Chondrocyte (in vitro differentiated cells): ENCODE measurements around the gene DKK3. TPM values are rescaled to one million over a fixed set of nuclear protein-coding genes. Genes with fewer than 3 reads are reported as not detected.
A peak's percentile ranks its signal among the peaks of the same experiment; 100 is the strongest.

Experiments
- DNase-seq: peaks from one replicate; pipeline ENCODE4 v3.0.0; 2021; ENCODE audit warnings: mixed read lengths, low spot score
- H3K27ac Mint-ChIP-seq: one replicate; pipeline ENCODE4 v1.8.0; 2021; ENCODE audit warnings: mild to moderate bottlenecking, moderate library complexity, mixed read lengths; ENCODE audit not compliant: unreplicated experiment
- H3K27me3 Mint-ChIP-seq: 2 replicates; pipeline ENCODE4 v1.8.0; 2021; ENCODE audit warnings: low read depth, mixed read lengths
- H3K36me3 Mint-ChIP-seq: 2 replicates; pipeline ENCODE4 v1.8.0; 2021; ENCODE audit warnings: low read depth, mixed read lengths
- H3K4me1 Mint-ChIP-seq: 2 replicates; pipeline ENCODE4 v1.8.0; 2021; ENCODE audit warnings: low read depth, mild to moderate bottlenecking, mixed read lengths
- H3K4me3 Mint-ChIP-seq: one replicate; pipeline ENCODE4 v1.8.0; 2021; ENCODE audit warnings: mild to moderate bottlenecking, moderate library complexity, mixed read lengths; ENCODE audit not compliant: unreplicated experiment
- H3K9me3 Mint-ChIP-seq: 2 replicates; pipeline ENCODE4 v1.8.0; 2021; ENCODE audit warnings: low read depth, mixed read lengths
- total RNA-seq: library from RNA; stranded (reverse); gene quantifications from 3 replicates; pipeline ENCODE4 v1.2.1, GENCODE V29; 2021
- TF ChIP-seq, protein P1 (sequence below): fragments of 200-600 bp; sonication (generic); IDR thresholded peaks from 2 replicates; pipeline ENCODE4 v1.5.0; 2021; ENCODE audit warnings: antibody characterized with exemption, mild to moderate bottlenecking, moderate library complexity

The DKK3 gene
- total RNA-seq, 1 donor from 2014 or later: 575 TPM

DNA sequence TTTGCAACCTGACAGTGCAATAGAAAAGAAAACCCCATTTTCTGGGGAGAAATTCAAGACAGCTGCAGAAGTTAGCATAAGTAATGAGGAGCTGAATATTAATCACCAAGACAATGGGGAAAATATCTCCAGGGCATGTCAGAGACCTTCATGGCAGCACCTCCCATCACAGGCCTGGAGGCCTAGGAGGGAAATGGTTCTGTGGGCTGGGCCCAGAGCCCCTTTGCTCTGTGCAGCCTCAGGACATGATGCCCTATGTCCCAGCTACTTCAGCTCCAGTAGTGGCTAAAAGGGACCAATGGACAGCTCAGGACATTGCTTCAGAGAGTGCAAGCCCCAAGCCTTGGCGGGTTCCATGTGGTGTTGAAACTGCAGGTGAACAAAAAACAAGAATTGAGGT lies 14.6 kb upstream of the DKK3 start:
- Mint-ChIP-seq H3K27me3 (no peaks in the 10 kb centered on the region), H3K9me3 (peaks cover 12% of the 10 kb centered on the region), H3K27ac (no peak overlapping the region), H3K4me3 (no peak overlapping the region), H3K36me3 (peaks cover 2% of the 10 kb centered on the region), H3K4me1 (peaks cover 30% of the 10 kb centered on the region)
- DNase-seq: no peak
- TF ChIP-seq, protein P1, sequence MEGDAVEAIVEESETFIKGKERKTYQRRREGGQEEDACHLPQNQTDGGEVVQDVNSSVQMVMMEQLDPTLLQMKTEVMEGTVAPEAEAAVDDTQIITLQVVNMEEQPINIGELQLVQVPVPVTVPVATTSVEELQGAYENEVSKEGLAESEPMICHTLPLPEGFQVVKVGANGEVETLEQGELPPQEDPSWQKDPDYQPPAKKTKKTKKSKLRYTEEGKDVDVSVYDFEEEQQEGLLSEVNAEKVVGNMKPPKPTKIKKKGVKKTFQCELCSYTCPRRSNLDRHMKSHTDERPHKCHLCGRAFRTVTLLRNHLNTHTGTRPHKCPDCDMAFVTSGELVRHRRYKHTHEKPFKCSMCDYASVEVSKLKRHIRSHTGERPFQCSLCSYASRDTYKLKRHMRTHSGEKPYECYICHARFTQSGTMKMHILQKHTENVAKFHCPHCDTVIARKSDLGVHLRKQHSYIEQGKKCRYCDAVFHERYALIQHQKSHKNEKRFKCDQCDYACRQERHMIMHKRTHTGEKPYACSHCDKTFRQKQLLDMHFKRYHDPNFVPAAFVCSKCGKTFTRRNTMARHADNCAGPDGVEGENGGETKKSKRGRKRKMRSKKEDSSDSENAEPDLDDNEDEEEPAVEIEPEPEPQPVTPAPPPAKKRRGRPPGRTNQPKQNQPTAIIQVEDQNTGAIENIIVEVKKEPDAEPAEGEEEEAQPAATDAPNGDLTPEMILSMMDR: no peak

DNA sequence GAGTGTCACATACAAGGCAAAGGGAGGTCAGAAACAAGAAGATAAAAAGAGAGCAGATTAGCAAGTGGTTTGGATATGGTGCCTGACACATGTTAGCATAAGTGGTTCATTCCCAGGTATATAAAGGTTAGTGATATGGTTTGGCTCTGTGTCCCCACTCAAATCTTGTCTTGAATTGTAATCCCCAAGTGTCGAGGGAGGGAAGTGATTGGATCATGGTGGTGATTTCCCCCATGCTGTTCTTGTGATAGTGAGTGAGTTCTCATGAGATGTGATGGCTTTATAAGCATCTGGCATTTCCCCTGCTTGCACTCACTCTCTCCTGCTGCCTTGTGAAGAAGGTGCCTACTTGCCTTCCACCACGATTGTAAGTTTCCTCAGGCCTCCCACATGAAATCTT lies 12.1 kb upstream of the DKK3 start:
- DNase-seq: no peak
- H3K9me3 Mint-ChIP-seq: peaks cover 12% of the 10 kb centered on the region
- H3K4me3 Mint-ChIP-seq: no peak overlapping the region
- H3K4me1 Mint-ChIP-seq: peaks cover 40% of the 10 kb centered on the region
- TF ChIP-seq, protein P1: no peak
- H3K27me3 Mint-ChIP-seq: no peaks in the 10 kb centered on the region
- no peak overlapping the region for H3K27ac Mint-ChIP-seq
- peaks cover 2% of the 10 kb centered on the region for H3K36me3 Mint-ChIP-seq

DNA sequence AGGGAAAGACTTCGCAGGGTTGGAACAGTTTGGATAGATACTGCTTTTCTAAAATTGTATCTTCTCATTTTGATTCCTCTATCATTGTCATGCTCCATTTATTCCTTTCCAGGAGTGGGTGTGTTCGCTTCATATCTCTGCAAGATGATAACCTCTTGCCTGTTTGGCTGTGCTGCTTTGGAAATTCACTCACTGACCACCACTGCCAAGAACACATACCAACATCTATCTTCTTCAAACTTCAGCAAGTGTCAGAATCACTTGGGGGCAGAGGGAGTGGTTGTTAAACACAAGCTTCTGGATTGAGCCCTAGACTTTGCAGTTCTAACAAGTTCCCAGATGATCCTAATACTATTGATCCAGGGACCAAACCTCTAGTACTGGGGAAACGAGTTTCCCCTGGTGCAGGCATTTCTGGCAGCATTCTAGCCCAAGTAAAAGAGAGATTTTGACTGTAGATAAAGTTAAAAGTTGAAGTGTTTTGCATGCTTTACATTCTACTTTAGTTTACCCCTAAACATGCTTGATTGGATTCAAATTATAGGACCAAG lies 11.5 kb upstream of the DKK3 start:
- no peak for DNase-seq
- H3K27ac Mint-ChIP-seq: no peak overlapping the region
- H3K9me3 Mint-ChIP-seq: peaks cover 12% of the 10 kb centered on the region
- TF ChIP-seq, protein P1: no peak
- H3K27me3 Mint-ChIP-seq: no peaks in the 10 kb centered on the region
- H3K4me3 Mint-ChIP-seq: no peak overlapping the region
- H3K4me1 Mint-ChIP-seq: peaks cover 40% of the 10 kb centered on the region
- H3K36me3 Mint-ChIP-seq: peaks cover 2% of the 10 kb centered on the region

DNA sequence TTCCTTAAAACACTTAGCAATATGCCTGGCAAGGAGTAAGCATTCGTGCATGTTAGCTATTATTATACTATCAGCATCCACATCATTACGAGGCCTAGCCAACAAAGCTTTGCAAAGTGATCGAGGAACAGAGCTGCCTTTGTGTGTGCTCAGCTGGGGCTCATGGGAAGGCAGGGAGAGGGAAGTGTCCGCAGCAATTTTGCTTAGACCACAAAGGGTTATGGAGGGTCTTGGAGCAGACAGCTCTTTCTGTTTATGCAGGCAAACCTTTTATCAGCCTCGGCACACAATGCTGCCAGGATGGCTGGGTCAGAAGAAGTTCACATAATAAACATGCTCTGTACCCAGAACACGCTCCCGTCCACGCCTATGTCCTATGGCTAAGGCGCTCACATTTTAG lies 10.9 kb upstream of the DKK3 start:
- Mint-ChIP-seq H3K4me3 (no peak overlapping the region), H3K36me3 (no peaks in the 10 kb centered on the region), H3K9me3 (peaks cover 7% of the 10 kb centered on the region), H3K27ac (no peak overlapping the region), H3K4me1 (peaks cover 40% of the 10 kb centered on the region), H3K27me3 (no peaks in the 10 kb centered on the region)
- TF ChIP-seq, protein P1: no peak
- DNase-seq: no peak

DNA sequence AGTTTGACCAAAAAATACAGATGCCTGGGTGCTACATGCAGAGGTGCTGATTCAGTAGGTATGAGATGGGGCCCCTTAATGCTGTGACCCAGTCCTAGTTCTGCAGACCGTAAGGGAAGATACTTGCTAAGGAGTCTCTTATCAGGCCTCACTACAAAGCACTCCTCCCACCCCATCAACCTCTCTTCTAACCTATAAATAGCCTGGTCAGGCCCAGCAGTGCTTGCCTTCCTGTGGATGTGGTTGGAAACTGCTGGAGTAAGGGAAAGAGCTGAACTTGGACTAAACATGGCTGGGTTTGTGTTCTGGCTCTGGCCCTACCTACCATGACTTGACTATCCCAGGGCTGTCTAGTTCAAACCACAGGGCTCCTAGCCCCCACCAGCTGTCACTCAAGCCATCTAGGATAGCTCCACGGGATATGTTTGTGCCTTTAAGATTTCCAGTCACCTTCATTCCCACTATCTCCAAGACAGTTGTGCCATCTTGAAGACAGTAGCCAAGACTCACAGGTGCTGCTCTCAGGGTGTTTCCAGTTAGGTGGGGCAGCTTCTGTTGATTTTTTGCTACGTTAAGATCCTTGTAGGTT lies 9.5 kb upstream of the DKK3 start:
- TF ChIP-seq, protein P1: no peak

More for the DNA sequence above, 9.5 kb upstream of the DKK3 start:
- Mint-ChIP-seq H3K27ac (peak overlapping the region; percentile 96), H3K9me3 (peaks cover 5% of the 10 kb centered on the region), H3K27me3 (no peaks in the 10 kb centered on the region), H3K4me3 (no peak overlapping the region), H3K36me3 (no peaks in the 10 kb centered on the region), H3K4me1 (peaks cover 44% of the 10 kb centered on the region)
- no peak for DNase-seq
